ENCODE measurements around the gene ZNF227.
"Not testable (repeated sequence)": the region's sequence is repeated elsewhere in the genome, so short reads cannot be mapped to it uniquely, and the experiment has no call there.

ZNF227 gene

GRCh38 chr19:44252332-44252731 is 40.0 kb downstream of the ZNF227 start:
- DNase-seq, result not testable (repeated sequence)

GRCh38 chr19:44253392-44253791 is 41.1 kb downstream of the ZNF227 start:
- DNase-seq, result not testable (repeated sequence)

GRCh38 chr19:44254496-44254895 is 42.2 kb downstream of the ZNF227 start:
- no peak for DNase-seq

GRCh38 chr19:44255705-44256411 is 43.5 kb downstream of the ZNF227 start:
- DNase-seq, result no peak

- DNase-seq, result no peak
Measured at GRCh38 chr19:44258136-44258535, 45.8 kb downstream of the ZNF227 start.

GRCh38 chr19:44258835-44259413 is 46.6 kb downstream of the ZNF227 start:
- DNase-seq, result no peak

GRCh38 chr19:44260343-44260681 is 48.0 kb downstream of the ZNF227 start:
- DNase-seq, result no peak

GRCh38 chr19:44260695-44261446 is 48.5 kb downstream of the ZNF227 start:
- DNase-seq, result peak; percentile 26

- no peak for DNase-seq
Measured at GRCh38 chr19:44277331-44277730, 65.0 kb downstream of the ZNF227 start.

GRCh38 chr19:44278181-44278690 is 65.9 kb downstream of the ZNF227 start:
- DNase-seq, result no peak

- no peak for DNase-seq
Measured at GRCh38 chr19:44280916-44281315, 68.6 kb downstream of the ZNF227 start.

- no peak for DNase-seq
Measured at GRCh38 chr19:44282846-44283245, 70.5 kb downstream of the ZNF227 start.

- no peak for DNase-seq
Measured at GRCh38 chr19:44284968-44285367, 72.6 kb downstream of the ZNF227 start.

All from fibroblast of skin of back (primary cell).